Measurements from ENCODE around the gene ETFA.
"Not testable (repeated sequence)": the region's sequence is repeated elsewhere in the genome, so short reads cannot be mapped to it uniquely, and the experiment has no call there.

The ETFA gene

GRCh38 chr15:76299786-76300185 lies 11.5 kb downstream of the ETFA start:
- Histone ChIP-seq H3K4me1 (no peaks in the 10 kb centered on the region), H3K27me3 (no peaks in the 10 kb centered on the region), H3K36me3 (no peaks in the 10 kb centered on the region), H3K4me3 (ENCODE audit: low read depth, low read length) (no peak overlapping the region), H3K9me3 (no peaks in the 10 kb centered on the region)
- DNase-seq = no peak
- no peak for TF ChIP-seq CTCF (IDR thresholded peaks at IDR 0.05; ENCODE audit: low read depth, low read length)

GRCh38 chr15:76298986-76299385 lies 12.3 kb downstream of the ETFA start:
- no peak for TF ChIP-seq CTCF (IDR thresholded peaks at IDR 0.05; ENCODE audit: low read depth, low read length)

GRCh38 chr15:76297951-76298350 lies 13.3 kb downstream of the ETFA start:
- not testable (repeated sequence) for DNase-seq; H3K27me3 ChIP-seq; H3K36me3 ChIP-seq; H3K9me3 ChIP-seq; H3K4me1 ChIP-seq; H3K4me3 ChIP-seq (ENCODE audit: low read depth, low read length)

More at GRCh38 chr15:76298986-76299385, 12.3 kb downstream of the ETFA start:
- Histone ChIP-seq H3K27me3 (no peaks in the 10 kb centered on the region), H3K9me3 (no peaks in the 10 kb centered on the region), H3K4me1 (no peaks in the 10 kb centered on the region), H3K36me3 (no peaks in the 10 kb centered on the region), H3K4me3 (ENCODE audit: low read depth, low read length) (no peak overlapping the region)
- DNase-seq = no peak

GRCh38 chr15:76296849-76297248 lies 14.4 kb downstream of the ETFA start:
- Histone ChIP-seq H3K36me3 (no peaks in the 10 kb centered on the region), H3K27me3 (no peaks in the 10 kb centered on the region), H3K9me3 (no peaks in the 10 kb centered on the region), H3K4me1 (no peaks in the 10 kb centered on the region), H3K4me3 (ENCODE audit: low read depth, low read length) (no peak overlapping the region)
- no peak for DNase-seq
- TF ChIP-seq CTCF (IDR thresholded peaks at IDR 0.05; ENCODE audit: low read depth, low read length) = no peak

GRCh38 chr15:76294463-76294862 lies 16.8 kb downstream of the ETFA start:
- not testable (repeated sequence) for H3K9me3 ChIP-seq; H3K4me3 ChIP-seq (ENCODE audit: low read depth, low read length); H3K36me3 ChIP-seq; DNase-seq; H3K27me3 ChIP-seq; H3K4me1 ChIP-seq

GRCh38 chr15:76293361-76293760 lies 17.9 kb downstream of the ETFA start:
- no peak overlapping the region for H3K4me3 ChIP-seq (ENCODE audit: low read depth, low read length)
- H3K27me3 ChIP-seq = no peaks in the 10 kb centered on the region
- no peaks in the 10 kb centered on the region for H3K36me3 ChIP-seq
- DNase-seq = no peak
- TF ChIP-seq CTCF (IDR thresholded peaks at IDR 0.05; ENCODE audit: low read depth, low read length) = no peak
- no peaks in the 10 kb centered on the region for H3K4me1 ChIP-seq
- H3K9me3 ChIP-seq = no peaks in the 10 kb centered on the region

- TF ChIP-seq CTCF (IDR thresholded peaks at IDR 0.05; ENCODE audit: low read depth, low read length) = no peak
- Histone ChIP-seq H3K4me3 (ENCODE audit: low read depth, low read length) (no peak overlapping the region), H3K4me1 (no peaks in the 10 kb centered on the region), H3K36me3 (peaks cover 20% of the 10 kb centered on the region), H3K27me3 (no peaks in the 10 kb centered on the region), H3K9me3 (no peaks in the 10 kb centered on the region)
- no peak for DNase-seq
Observed at GRCh38 chr15:76289582-76289981, 21.7 kb downstream of the ETFA start.

All from BE2C (cell line).